ENCODE measurements around the gene CLPTM1L.

Gene CLPTM1L

DNA sequence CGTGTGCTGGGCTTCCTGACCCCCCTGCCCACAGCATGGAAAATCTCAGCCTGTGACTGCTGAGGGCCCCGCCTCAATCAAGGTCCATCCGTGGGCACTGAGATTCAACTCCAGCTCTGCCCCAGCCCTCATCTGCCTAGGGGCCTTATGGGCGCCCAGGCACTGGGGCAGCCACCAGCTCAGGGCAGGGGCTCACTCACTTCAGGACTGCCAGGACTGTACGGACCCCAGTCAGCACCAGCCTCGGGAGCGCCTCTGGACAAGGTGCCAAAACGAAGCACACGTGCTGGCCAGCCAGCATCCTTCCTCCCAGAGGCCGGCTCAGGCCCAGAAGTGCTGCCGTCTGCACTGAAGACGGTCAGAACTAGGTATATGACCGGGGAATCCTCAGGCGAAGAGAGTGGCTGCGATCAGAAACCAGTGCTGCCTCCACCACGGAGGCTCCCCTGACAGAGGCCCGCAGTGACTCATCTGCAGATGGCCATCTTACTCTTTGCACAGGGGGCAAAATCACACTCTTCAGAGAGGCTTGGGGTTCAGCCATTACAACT, 19.6 kb downstream of the CLPTM1L start:
- peak; percentile 15 for DNase-seq

DNA sequence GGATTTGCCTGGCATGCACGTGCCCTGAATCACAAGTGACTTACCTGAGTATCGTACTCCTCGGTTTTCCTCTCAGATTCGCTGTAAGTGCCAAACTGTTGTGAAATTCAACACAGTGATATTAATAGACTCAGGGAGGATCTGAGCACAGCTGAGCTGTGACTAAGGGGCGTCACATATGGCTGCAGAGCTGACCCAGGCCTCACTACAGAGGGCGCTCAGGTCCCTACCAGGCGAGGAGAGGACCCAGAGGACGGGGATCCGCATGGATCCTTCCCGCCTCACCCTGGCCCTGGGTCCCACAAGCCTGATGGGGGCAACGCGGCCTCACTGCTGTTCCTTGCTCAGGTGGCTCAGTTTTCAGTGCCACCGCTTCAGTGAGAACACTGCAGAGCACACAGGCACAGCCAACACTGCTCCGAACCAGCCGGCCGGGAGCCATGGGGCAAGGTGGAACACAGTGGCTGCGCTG, 20.1 kb downstream of the CLPTM1L start:
- no peak for DNase-seq

DNA sequence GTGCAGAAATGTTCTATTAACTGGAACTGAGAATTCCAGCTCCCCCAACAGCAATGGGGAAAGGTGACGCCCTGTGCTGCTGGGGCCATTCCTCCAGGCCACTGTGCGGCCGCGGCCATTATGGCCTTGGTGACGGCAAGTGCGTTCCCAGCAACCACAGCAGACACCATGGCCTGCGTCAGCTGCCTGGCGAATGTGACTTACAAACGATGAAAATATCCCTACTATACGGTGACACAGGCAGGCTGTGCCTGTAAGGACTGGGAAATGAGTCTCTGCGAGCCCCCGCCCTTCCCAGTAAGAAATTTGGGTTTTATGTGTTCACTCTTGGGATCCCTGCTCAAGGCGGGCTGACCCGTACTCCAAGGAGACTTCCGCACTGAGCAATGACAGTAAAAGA, 20.6 kb downstream of the CLPTM1L start:
- DNase-seq: no peak

DNA sequence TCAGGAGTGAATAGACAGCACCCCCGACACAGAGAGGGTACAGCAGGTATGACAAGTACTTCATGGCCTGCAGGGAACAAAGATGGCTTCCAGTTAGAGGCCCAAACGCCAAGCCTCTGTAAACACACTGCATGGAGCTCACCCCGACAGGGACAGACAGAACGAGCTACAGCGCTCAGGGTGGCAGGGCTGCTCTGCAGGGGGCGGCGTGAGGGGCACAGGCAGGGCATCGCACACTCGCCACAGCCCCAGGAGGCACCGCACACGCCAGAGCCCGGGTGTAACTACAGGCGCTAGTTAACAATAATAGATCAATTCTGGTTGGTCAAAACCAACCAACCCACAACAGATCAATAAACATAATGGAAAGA, 21.1 kb downstream of the CLPTM1L start:
- DNase-seq: peak; percentile 22

DNA sequence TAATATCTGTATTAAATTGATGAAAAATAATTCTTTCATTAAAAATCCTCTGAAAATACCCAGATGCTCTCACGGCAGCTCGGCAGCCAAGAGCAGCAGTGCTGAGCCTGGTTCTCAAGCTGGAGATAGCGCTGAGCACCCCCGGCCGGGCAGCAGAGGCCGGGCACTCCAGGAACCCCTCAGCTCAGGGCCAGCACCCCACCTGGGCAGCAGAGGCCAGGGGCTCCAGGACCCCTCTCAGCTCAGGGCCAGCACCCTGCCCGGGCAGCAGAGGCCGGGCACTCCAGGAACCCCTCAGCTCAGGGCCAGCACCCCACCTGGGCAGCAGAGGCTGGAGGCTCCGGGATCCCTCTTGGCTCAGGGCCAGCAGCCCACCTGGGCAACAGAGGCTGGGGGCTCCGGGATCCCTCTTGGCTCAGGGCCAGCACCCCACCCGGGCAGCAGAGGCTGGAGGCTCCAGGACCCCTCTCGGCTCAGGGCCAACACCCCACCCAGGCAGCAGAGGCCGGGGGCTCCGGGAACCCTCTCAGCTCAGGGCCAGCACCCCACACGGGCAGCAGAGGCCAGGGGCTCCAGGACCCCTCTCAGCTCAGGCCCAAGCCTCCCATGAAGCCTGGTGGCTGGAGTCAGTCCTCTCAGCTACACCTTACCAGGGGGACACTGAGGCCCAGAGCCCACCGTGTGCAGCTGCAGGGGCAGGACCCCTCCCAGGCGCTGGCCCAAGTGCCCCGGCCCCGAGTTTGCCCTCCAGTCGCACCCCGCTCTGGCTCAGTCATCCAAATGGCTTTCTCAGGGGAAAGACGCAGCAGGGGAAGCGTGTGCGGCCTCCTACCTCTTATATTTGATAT, 21.7 kb downstream of the CLPTM1L start:
- DNase-seq: peak; percentile 24

- DNase-seq: peak; percentile 24
Measured at GRCh38 chr5:1322036-1322900, 22.6 kb downstream of the CLPTM1L start.

DNA sequence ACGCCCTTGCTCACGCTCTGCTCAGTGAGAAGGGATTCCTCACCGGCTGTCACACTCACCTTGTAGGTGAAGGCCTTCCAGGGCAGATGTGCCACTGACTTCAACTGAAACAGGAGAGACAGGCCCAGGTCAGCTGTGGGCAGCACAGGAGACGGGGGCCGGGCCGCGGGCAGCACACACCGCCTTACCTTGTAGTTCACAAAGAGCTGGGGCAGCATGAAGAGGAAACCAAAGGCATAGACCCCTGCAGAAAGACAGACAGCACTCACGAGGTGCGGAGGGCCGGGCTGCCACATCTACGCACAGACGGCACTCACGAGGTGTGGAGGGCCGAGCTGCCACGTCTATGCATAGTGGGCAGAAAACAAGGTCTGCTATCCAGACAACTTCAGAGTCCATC, 23.3 kb downstream of the CLPTM1L start:
- DNase-seq: peak; percentile 18

DNA sequence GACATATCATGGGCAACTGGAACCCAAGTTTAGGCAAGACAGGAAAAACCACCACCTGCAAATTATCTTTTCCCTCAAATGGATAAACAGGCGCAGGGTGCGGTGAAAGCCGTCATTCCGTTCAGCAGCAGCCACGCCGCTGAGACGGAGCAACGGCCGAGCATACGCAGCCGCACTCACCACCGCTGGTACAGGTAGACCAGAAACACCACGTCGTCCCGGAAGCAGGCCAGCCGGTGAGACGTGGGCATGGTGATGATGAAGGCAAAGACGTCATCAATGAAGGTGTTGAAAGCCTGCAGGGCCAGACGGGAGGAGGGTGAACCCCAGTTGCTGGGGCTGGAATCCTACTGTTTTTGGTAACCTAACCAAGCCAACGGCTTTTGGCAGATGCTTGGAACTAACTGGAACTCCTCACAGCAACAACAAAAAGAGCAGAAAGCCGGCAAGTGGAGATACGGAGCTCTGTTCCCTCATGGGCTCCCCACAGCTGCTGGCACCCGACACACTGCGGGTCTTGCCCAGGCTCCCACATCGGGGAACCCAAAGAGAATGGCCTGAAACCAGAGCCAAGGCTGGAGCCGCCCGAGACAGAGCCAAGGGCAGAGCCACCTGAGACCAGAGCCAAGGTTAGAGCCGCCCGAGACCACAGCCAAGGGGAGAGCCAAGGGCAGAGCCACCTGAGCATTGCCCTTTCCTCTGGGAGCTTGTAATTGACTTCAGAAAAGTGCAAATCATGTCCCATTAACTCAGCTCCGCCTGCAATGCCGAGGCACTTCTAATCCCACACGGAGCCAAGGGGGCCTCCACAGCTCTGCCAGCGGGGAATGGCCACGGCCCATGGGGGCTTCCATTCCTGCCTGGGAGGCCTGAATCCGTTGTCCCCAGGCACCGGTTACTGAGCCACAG, 24.2 kb downstream of the CLPTM1L start:
- DNase-seq: no peak

DNA sequence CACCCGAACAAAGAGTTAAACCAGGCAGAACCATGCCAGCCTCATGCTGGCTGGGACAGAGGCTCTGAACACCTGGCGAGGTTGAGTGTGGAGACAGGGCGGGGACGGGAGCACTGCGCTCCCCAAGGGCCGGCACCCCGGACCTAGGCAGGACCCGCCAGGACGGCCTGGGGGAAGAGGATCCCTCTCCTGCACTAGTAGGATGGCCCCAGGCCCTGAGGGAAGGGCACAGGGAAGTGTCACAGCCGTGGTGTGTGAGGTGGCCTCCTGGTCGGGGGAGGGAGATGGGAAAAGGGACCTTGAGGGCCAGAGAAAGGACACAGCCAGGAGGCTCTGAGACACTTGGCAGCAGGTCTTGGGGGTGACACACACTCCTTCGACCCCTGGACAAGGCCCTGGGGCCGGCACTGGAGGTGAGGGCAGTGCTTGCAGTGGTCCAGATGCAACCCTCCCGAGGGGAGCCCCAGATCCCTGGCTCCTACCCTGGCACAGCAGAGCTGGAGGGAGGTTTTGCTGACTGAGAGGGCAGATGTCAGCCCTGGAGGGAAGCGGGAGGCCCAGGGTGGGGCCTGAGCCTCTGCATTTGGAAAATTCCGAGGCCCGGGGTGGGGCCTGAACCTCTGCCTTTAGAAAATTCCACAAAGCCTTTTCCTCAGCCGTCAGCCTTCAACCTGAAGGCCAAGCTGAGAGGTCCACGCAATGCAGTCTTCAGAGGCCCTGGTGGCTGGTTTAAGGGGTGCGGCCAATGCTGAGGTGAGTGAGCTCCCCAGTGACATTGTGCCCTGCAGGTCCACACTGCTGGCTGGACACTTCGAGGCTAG, 25.3 kb downstream of the CLPTM1L start:
- DNase-seq: no peak

DNA sequence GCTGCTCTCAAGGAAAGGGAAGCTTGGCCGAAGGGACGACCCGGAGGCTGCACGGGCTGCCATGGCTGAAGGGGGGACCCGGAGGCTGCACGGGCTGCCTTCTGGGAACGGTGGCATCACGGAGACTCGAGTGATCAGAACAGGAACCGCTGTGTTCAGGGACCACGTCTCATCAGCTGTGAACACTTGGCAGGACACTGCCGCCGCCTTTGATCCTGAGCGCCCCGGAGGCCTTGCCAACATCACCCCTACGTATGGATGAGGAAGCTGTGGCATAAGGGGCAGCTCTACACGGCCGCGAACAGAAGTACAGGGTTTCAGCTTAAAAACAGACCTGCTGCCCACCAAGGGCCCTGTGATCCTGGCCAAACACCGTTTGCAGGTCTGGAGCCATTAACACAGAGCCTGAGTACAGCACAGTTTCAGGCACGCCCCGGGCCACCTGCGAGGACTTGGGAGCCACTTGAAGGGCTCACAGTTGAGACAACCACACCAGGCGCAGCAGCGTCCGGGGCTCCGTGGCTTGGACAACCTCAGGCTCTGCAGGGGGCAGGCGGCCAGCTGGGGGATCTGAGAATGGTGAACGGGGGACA, 26.1 kb downstream of the CLPTM1L start:
- DNase-seq: no peak

GRCh38 chr5:1317921-1318565, 26.9 kb downstream of the CLPTM1L start:
- DNase-seq: peak; percentile 7

DNA sequence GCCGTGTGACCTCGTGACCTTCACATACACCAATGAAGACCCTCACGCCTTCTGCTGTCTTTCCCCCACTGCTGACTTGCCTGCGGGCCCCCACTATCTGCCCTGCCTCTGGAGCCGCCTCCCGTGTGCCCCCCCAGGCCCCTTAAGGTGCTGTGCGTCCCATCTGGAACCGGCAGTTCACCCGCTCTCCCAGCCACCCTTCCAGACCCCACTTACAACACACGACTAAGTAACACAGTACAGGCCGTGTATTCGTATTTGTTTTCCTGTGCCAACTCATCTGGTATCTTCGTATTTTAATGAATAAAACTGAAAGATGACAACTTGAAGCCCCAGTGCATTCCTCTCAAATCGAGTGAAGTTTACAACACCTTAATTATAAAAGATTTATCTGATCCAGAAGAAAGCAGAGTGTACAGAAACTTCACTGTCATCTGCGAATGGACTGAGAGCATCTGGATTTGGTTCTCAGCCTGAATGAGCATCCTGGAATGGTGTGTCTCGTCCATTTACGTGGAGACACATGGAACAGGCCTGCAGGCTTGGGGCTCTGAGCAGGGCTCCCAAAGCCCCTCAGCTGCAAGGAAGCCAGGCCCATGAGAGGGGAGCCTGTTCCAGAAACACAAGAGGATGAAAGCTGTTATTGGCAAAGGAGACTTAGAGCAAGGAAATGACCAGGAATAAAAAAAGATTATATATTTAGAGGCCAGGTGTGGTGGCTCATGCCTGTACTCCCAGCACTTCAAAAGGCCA, 28.1 kb downstream of the CLPTM1L start:
- peak; percentile 26 for DNase-seq

GRCh38 chr5:1315709-1316587, 29.0 kb downstream of the CLPTM1L start:
- peak; percentile 40 for DNase-seq

GRCh38 chr5:1315018-1315708, 29.7 kb downstream of the CLPTM1L start:
- DNase-seq: peak; percentile 35

DNA sequence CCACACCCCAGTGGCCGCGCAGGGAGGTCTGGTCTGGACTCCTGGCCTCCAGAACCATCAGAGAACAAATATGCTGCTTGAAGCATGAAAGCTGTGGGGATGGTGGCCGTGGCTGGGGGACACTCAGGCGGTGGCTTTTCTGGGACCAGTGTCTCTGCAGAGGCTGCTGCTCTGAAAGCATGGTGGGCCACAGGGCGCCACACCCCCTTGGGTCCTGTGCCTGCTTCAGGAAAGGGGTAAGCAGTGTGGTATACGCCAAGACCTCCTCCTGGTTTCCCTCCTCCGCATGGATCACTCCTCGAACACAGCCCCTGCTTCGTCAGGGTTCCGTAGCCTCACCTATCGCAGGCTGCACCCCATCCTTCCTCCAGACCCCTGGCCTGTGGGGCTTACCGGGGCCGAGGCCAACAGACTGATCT, 30.3 kb downstream of the CLPTM1L start:
- DNase-seq: peak; percentile 27

DNA sequence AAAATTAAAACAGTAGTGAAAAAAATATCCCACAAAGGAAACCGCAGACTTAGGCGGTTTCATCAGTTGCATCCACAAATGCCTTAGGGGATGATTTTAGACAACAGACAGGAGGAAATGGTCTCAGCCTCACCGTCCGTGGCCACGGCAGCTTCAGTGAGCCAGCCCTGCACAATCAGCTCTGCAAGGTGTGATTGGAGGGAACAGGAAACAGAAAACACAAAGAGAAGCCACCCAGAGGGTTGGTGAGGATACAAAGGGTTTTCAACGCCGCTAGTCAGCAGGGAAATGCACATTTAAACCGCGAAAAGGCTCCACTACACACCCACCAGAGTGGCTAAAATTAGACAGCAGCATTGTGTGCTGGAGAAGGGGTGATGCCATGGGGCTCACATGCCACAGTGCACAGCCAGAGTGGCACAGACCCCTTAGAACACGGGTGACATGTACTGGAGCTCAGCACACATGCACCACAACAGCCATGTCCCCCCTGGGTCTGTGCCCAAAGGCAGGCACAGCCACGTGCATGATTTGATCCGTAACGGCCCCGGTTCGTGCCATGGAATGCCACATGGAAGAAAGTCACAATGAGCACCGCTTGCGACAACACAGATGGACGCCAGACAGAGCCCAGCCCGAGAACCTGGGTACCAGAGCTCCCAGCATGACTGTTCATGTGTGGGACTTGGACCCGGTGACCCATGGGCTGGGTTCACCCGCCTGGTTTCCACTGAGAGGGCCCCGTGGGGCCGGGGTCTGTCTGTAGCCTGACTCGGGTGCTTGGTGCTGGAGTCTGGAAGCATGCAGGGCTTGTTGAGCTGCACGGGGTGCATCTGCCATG, 31.7 kb downstream of the CLPTM1L start:
- DNase-seq: peak; percentile 35

DNA sequence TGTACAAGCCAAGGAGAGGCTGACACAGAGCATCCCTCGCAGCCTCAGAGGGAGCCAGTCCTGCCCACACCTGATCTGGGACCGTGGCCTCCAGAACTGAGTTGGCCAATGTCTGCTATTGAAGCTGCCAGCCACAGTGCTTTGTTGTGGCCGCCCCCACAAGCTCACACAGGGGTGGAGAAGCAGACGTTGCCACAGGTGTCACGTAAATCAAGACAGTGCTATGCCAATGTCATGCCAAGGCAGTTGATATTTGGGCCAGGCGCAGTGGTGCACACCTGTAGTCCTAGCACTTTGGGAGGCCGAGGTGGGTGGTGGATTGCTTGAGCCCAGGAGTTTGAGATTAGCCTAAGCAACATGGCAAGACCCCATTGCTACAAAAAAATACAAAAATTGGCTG, 32.7 kb downstream of the CLPTM1L start:
- peak; percentile 29 for DNase-seq

All from activated CD4-positive, CD25-positive, alpha-beta regulatory T cell treated with anti-CD3 and anti-CD28 coated beads, Interleukin-2, amount 50 U/mL, for 72 hours (primary cell).